Ishikawa (cell line): ENCODE data around the gene SEC11C.

ENCODE experiments used
- CEBPB ChIP-seq: IDR thresholded peaks from 2 replicates; pipeline ENCODE4 v1.6.1; 2012
- TAF1 ChIP-seq: IDR thresholded peaks from 2 replicates; pipeline ENCODE4 v1.6.1; 2012; ENCODE audit warnings: low read depth, mild to moderate bottlenecking
- TEAD4 ChIP-seq: IDR thresholded peaks from 2 replicates; pipeline ENCODE4 v1.6.1; 2012

DNA sequence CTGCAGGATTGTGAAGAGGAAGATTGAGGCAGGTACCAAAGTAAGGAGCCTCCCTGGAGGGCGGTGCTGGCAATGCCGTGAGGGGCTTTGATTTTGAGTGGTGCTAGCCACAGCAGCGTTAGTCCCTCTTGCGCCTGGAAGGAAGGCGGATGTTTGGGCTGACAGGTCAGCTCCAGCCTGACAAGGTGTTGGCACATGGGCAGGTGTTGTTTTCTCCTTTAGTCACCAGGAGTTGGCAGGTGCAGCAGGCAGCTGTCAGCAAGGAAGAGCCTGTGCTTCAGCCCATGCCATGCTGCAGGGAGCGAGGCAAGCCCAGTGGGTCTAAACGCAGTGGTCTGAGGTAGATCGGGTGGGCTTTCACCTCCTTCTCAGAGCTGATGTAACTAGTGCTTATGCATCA lies 8.5 kb downstream of the SEC11C start:
- TF ChIP-seq CEBPB (no peak), TEAD4 (no peak), TAF1 (no peak)
